H1 (cell line): ENCODE results near the gene PCYT1A. TPM values are rescaled to one million over a fixed set of nuclear protein-coding genes. Genes with fewer than 3 reads are reported as not detected.

Experiments
- CTCF ChIA-PET: fragments of 300-600 bp; sonication (Branson Sonifier 250); formaldehyde crosslinking; loops from one replicate; lab custom pipeline; 2021; ENCODE audit not compliant: partially characterized antibody; lab: Charles Lee
- POLR2A ChIA-PET: fragments of 300-600 bp; sonication (Branson Sonifier 250); formaldehyde crosslinking; loops from one replicate; lab custom pipeline; 2021; ENCODE audit warnings: inconsistent platforms; ENCODE audit not compliant: partially characterized antibody; lab: Charles Lee
- DNase-seq, 2 experiments: peaks; one replicate each; pipeline versions ENCODE4 v3.0.0 to v3.0.0-alpha.2; 2010 to 2022; ENCODE audit warnings: low spot score in 2 of 2, low read depth in 1 of 2, mixed read lengths in 1 of 2
- FAIRE-seq: peaks from 2 replicates; lab custom pipeline; 2011; peaks lifted over from hg19 to GRCh38; lab: Jason Lieb, UNC
- H2AFZ ChIP-seq: 2 replicates; pipeline ENCODE4 v1.8.1; 2012; ENCODE audit warnings: low read length, inconsistent platforms
- H2AK5ac ChIP-seq: 2 replicates; pipeline ENCODE4 v1.6.1; 2013; ENCODE audit warnings: low read depth, low read length
- H2BK120ac ChIP-seq: replicated peaks from 2 replicates; pipeline ENCODE3; 2013; ENCODE audit warnings: low read depth, low read length, inconsistent platforms
- H2BK12ac ChIP-seq: 2 replicates; pipeline ENCODE4 v1.6.1; 2013; ENCODE audit warnings: low read depth, low read length
- H2BK15ac ChIP-seq: 2 replicates; pipeline ENCODE4 v1.6.1; 2013; ENCODE audit warnings: low read length
- H2BK20ac ChIP-seq: 2 replicates; pipeline ENCODE4 v1.6.1; 2013; ENCODE audit warnings: low read length
- H2BK5ac ChIP-seq: 2 replicates; pipeline ENCODE4 v1.6.1; 2013; ENCODE audit warnings: low read depth, low read length
- H3K14ac ChIP-seq: 2 replicates; pipeline ENCODE4 v1.6.1; 2013; ENCODE audit warnings: inconsistent platforms; ENCODE audit not compliant: insufficient read length
- H3K18ac ChIP-seq: 2 replicates; pipeline ENCODE4 v1.6.1; 2013; ENCODE audit warnings: low read length; ENCODE audit errors: extremely low read depth
- H3K23ac ChIP-seq: 2 replicates; pipeline ENCODE4 v1.6.1; 2013; ENCODE audit warnings: inconsistent platforms; ENCODE audit not compliant: insufficient read length
- H3K23me2 ChIP-seq: 2 replicates; pipeline ENCODE4 v1.6.1; 2013; ENCODE audit warnings: low read depth, low read length
- H3K27ac ChIP-seq: 2 replicates; pipeline ENCODE4 v1.6.1; 2011; ENCODE audit warnings: low read depth, low read length, inconsistent platforms
- H3K27me3 ChIP-seq, 4 experiments: replicated peaks in 1 of 4; 1 replicate in 1 of 4; 2 replicates in 3 of 4; pipeline versions ENCODE4 v1.6.1 to v1.8.1; 2011 to 2013; ENCODE audit warnings: low read length in 3 of 4, mild to moderate bottlenecking in 3 of 4, inconsistent platforms in 2 of 4, mixed read lengths in 2 of 4, moderate library complexity in 1 of 4; ENCODE audit not compliant: control insufficient read depth in 3 of 4, insufficient read depth in 3 of 4; ENCODE audit errors: extremely low read depth in 1 of 4
- H3K36me3 ChIP-seq, 4 experiments: 2 replicates each; pipeline versions ENCODE4 v1.6.1 to v1.8.1; 2011 to 2013; ENCODE audit warnings: mild to moderate bottlenecking in 4 of 4, low read length in 3 of 4, moderate library complexity in 2 of 4, control low read depth in 1 of 4, inconsistent platforms in 1 of 4; ENCODE audit not compliant: insufficient read depth in 4 of 4, control insufficient read depth in 2 of 4
- H3K4ac ChIP-seq: replicated peaks from 2 replicates; pipeline ENCODE3; 2013; ENCODE audit warnings: low read length, low read depth, mixed read lengths, inconsistent platforms; ENCODE audit not compliant: insufficient read length
- H3K4me1 ChIP-seq, 4 experiments: replicated peaks in 1 of 4; 1 replicate in 1 of 4; 2 replicates in 3 of 4; pipeline versions ENCODE4 v1.6.1 to v1.8.1; 2011 to 2013; ENCODE audit warnings: low read length in 3 of 4, inconsistent platforms in 2 of 4, mixed read lengths in 1 of 4; ENCODE audit not compliant: insufficient read depth in 4 of 4, control insufficient read depth in 3 of 4
- H3K4me2 ChIP-seq, 2 experiments: 2 replicates each; pipeline versions ENCODE4 v1.6.1 to v1.8.1; 2011 to 2013; ENCODE audit warnings: low read depth in 2 of 2, low read length in 2 of 2, control low read depth in 1 of 2, inconsistent platforms in 1 of 2, mild to moderate bottlenecking in 1 of 2; ENCODE audit not compliant: insufficient read depth in 1 of 2
- H3K4me3 ChIP-seq, 4 experiments: fragments of 200-600, 300-600 bp in 1 of 4; sonication (generic), shearing (Covaris generic), sonication (Bioruptor Twin) in 1 of 4; 2 replicates each; pipeline versions ENCODE4 v1.5.1 to v1.8.1; 2011 to 2016; ENCODE audit warnings: low read length in 4 of 4, low read depth in 3 of 4, control low read depth in 2 of 4, inconsistent platforms in 2 of 4, mild to moderate bottlenecking in 2 of 4, mixed read lengths in 1 of 4, moderate library complexity in 1 of 4; ENCODE audit not compliant: insufficient read depth in 2 of 4; ENCODE audit errors: extremely low read depth in 1 of 4
- H3K56ac ChIP-seq: replicated peaks from 2 replicates; pipeline ENCODE3; 2013; ENCODE audit warnings: low read depth, mild to moderate bottlenecking, mixed read lengths, low read length, inconsistent platforms; ENCODE audit not compliant: insufficient read length
- H3K79me1 ChIP-seq: 2 replicates; pipeline ENCODE4 v1.6.1; 2013; ENCODE audit warnings: low read depth, low read length, control low read depth
- H3K79me2 ChIP-seq, 2 experiments: 2 replicates each; pipeline versions ENCODE4 v1.6.1 to v1.8.1; 2012 to 2013; ENCODE audit warnings: low read length in 2 of 2, mild to moderate bottlenecking in 2 of 2, inconsistent platforms in 1 of 2; ENCODE audit not compliant: insufficient read depth in 2 of 2, control insufficient read depth in 1 of 2
- H3K9ac ChIP-seq, 4 experiments: replicated peaks in 1 of 4; 1 replicate in 1 of 4; 2 replicates in 3 of 4; pipeline versions ENCODE4 v1.6.1 to v1.8.1; 2011 to 2013; ENCODE audit warnings: low read depth in 3 of 4, low read length in 3 of 4, control low read depth in 2 of 4, mild to moderate bottlenecking in 2 of 4, moderate library complexity in 2 of 4, inconsistent platforms in 1 of 4; ENCODE audit errors: extremely low read depth in 1 of 4
- H3K9me3 ChIP-seq, 2 experiments: 2 replicates each; pipeline versions ENCODE4 v1.6.1 to v1.8.1; 2012 to 2013; ENCODE audit warnings: mild to moderate bottlenecking in 2 of 2, moderate library complexity in 2 of 2, control low read depth in 1 of 2, inconsistent platforms in 1 of 2, low read depth in 1 of 2, low read length in 1 of 2, mixed read lengths in 1 of 2; ENCODE audit not compliant: insufficient read depth in 2 of 2
- H4K20me1 ChIP-seq, 2 experiments: replicated peaks in 1 of 2; 2 replicates each; pipeline versions ENCODE3 to v1.8.1; 2011 to 2013; ENCODE audit warnings: inconsistent platforms in 2 of 2, low read length in 2 of 2, mild to moderate bottlenecking in 1 of 2; ENCODE audit not compliant: insufficient read depth in 2 of 2, control insufficient read depth in 1 of 2
- H4K5ac ChIP-seq: 2 replicates; pipeline ENCODE4 v1.6.1; 2013; ENCODE audit warnings: low read length, low read depth, mixed read lengths, inconsistent platforms; ENCODE audit not compliant: insufficient read length
- H4K8ac ChIP-seq: 2 replicates; pipeline ENCODE4 v1.8.0; 2013; ENCODE audit warnings: mild to moderate bottlenecking, moderate library complexity, low read length, inconsistent platforms; ENCODE audit not compliant: insufficient read depth; ENCODE audit errors: extremely low read depth
- H4K91ac ChIP-seq: replicated peaks from 2 replicates; pipeline ENCODE3; 2013; ENCODE audit warnings: low read length, mixed read lengths, inconsistent platforms; ENCODE audit not compliant: insufficient read length
- BCL11A ChIP-seq, 2 experiments: IDR thresholded peaks; one replicate each; pipeline ENCODE4 v1.6.1; 2011; ENCODE audit warnings: low read depth in 2 of 2, low read length in 2 of 2, mild to moderate bottlenecking in 2 of 2
- CEBPB ChIP-seq: IDR thresholded peaks from 2 replicates; pipeline ENCODE4 v1.6.1; 2012; ENCODE audit warnings: low read depth, low read length
- CTBP2 ChIP-seq: IDR thresholded peaks from 2 replicates; pipeline ENCODE4 v1.7.0; 2011; ENCODE audit warnings: borderline replicate concordance, mild to moderate bottlenecking, moderate library complexity, mixed read lengths, low read length; ENCODE audit not compliant: insufficient read depth, insufficient read length
- EP300 ChIP-seq, 2 experiments: IDR thresholded peaks; 1 replicate in 1 of 2; 2 replicates in 1 of 2; pipeline ENCODE4 v1.6.1; 2011 to 2012; ENCODE audit warnings: low read depth in 2 of 2, low read length in 2 of 2, mild to moderate bottlenecking in 2 of 2, borderline replicate concordance in 1 of 2, inconsistent platforms in 1 of 2, moderate library complexity in 1 of 2
- KDM1A ChIP-seq: fragments of 200-600, 300-600 bp; sonication (generic); IDR thresholded peaks from 2 replicates; pipeline ENCODE4 v1.7.1; 2016; ENCODE audit warnings: mild to moderate bottlenecking, low read length, borderline replicate concordance
- POU5F1 ChIP-seq: IDR thresholded peaks from 2 replicates; pipeline ENCODE4 v1.6.1; 2011; ENCODE audit warnings: low read depth, mild to moderate bottlenecking, low read length, moderate library complexity
- SRF ChIP-seq: IDR thresholded peaks from 2 replicates; pipeline ENCODE4 v1.6.1; 2011; ENCODE audit warnings: mild to moderate bottlenecking, low read depth, low read length, moderate library complexity
- SUZ12 ChIP-seq: fragments of 200-600 bp; sonication (generic); IDR thresholded peaks from 2 replicates; pipeline ENCODE4 v1.6.1; 2012; ENCODE audit warnings: mild to moderate bottlenecking, inconsistent platforms, low read length, moderate library complexity, mixed read lengths
- TCF12 ChIP-seq: IDR thresholded peaks from 2 replicates; pipeline ENCODE4 v1.6.1; 2011; ENCODE audit warnings: low read depth, mild to moderate bottlenecking, low read length
- ZNF274 ChIP-seq: IDR thresholded peaks from 2 replicates; pipeline ENCODE4 v1.7.0; 2012; ENCODE audit warnings: low read length, borderline replicate concordance; ENCODE audit errors: extremely low read depth
- WGBS, 2 experiments: shearing (Covaris generic) in 1 of 2; methylation state at CpG; one replicate each; pipeline versions ENCODE4 v1.1.6 to v1.1.7; 2013 to 2015; ENCODE audit warnings: low lambda C conversion rate in 2 of 2, mixed read lengths in 2 of 2, inconsistent platforms in 1 of 2, low coverage in 1 of 2, missing lambda C conversion rate in 1 of 2; ENCODE audit not compliant: insufficient replicate concordance in 2 of 2, insufficient coverage in 1 of 2, insufficient read length in 1 of 2; ENCODE audit errors: extremely low coverage in 1 of 2, missing lambda C conversion rate in 1 of 2; 5-methylcytosine and 5-hydroxymethylcytosine counted together
- polyA plus RNA-seq, 7 experiments: library from polyadenylated mRNA; depleted of rRNA in 3 of 7; stranded (reverse) in 5 of 7; unstranded in 2 of 7; fragments of >200 nt in 5 of 7; fragments of 200-250 nt in 2 of 7; gene quantifications; 1 replicate in 5 of 7; 2 replicates in 1 of 7; 4 replicates in 1 of 7; pipeline versions ENCODE4 v1.2.1 to v1.2.3, GENCODE V29; 2011 to 2013; ENCODE audit warnings: missing spikeins in 2 of 7, mixed read lengths in 2 of 7
- total RNA-seq: library from RNA; stranded (reverse); fragmentation: NEBNext Ultra II Directional; extraction: Animal tissue kit (Norgen Biotek cat#: 25700); gene quantifications from 2 replicates; pipeline ENCODE4 v1.2.1, GENCODE V29; 2021
- TF ChIP-seq, protein P1 (sequence below): IDR thresholded peaks from 2 replicates; pipeline ENCODE4 v1.6.1; 2012; ENCODE audit warnings: inconsistent platforms

PCYT1A gene
- total and polyA plus RNA-seq, 2 of the 8 experiments (the other 6 are each of a cell fraction or from before 2014, with no cell fraction given), result 19.9 to 31.8 TPM

DNA sequence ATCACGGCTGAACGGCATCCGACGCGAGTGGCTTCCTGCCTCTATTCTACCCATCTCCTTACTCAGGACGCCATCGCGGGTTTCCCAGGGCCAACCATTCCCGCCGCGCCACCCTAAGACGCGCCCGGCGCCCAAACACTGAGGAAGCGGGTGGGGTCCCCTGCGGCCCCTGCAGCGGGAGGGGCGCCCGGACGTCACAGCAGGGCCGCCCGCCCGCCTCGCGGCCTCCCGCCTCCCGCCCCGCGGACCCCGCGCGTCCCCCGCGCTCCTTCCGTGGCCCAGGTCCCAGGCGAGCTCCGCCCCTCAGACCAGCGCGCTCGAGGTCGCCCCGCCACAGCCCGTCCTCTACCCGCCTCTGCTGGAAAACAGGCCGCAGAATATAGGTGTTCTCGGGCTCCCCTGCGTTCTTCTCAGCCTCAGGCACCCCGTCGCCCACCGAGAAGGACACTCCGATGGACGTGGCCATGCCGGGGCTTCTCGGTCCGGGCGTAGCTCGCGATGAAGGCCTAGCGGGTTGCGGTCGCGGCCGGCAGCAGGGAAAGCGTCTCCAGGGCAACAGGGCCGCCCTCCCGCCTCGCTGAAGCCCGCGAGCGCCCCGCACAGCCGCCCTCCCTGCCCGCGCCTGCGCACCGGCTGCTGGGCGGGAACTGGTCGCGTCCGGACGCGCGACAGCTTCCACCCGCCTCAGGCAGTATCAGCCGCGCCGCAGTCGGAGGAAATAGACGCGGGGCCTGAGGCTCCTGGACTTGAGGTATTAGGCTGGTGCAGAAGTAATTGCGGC, 30.4 kb upstream of the PCYT1A start, which contains the start of gene DYNLT2B:
Gene DYNLT2B, minus strand, starts transcription at position 554 of the 781 bp plus-strand sequence. Its CDS starts 88 bp downstream, at position 466.
- H3K4me3 ChIP-seq, result peak within 1 kb of the TSS; percentile 55 to 98 (median 91)
- H4K8ac ChIP-seq, result peak within 1 kb of the TSS; percentile 95
- H3K14ac ChIP-seq, result no peak within 1 kb of the TSS
- no peak within 1 kb of the TSS; the same call in 1 of the 2 replicates for H2BK5ac ChIP-seq
- H3K27me3 ChIP-seq, result no peaks in the 10 kb centered on the region
- H4K5ac ChIP-seq, result peak within 1 kb of the TSS; percentile 98
- 1% methylated on average over 42 of the region's 92 CpGs; no CpG with 5 or more reads in 1 of the 2 experiments for WGBS, 2 experiments
- H4K20me1 ChIP-seq, result no peaks in the 10 kb centered on the region
- no peak for FAIRE-seq
- H2BK15ac ChIP-seq, result no peak within 1 kb of the TSS
- H2BK120ac ChIP-seq, result peak within 1 kb of the TSS; percentile 28
- peak; percentile 43 to 89 for DNase-seq
- peak within 1 kb of the TSS; percentile 82 for H3K56ac ChIP-seq
- H2BK20ac ChIP-seq, result no peak within 1 kb of the TSS
- no peaks in the 10 kb centered on the region for H3K79me1 ChIP-seq
- H3K9me3 ChIP-seq, result no peaks in the 10 kb centered on the region
- peaks cover 0 to 3% (median 0%) of the 10 kb centered on the region in 4 experiments; a peak in 2 of 8 replicates for H3K36me3 ChIP-seq
- no peaks in the 10 kb centered on the region for H3K4me1 ChIP-seq
- peak within 1 kb of the TSS; percentile 98; the same call in 1 of the 2 replicates for H2AFZ ChIP-seq
- peak within 1 kb of the TSS; percentile 85 for H4K91ac ChIP-seq
- peak within 1 kb of the TSS; percentile 20 to 78 for H3K4me2 ChIP-seq
- H3K23me2 ChIP-seq, result peaks cover 4% of the 10 kb centered on the region; the same call in 1 of the 2 replicates
- H2AK5ac ChIP-seq, result no peak within 1 kb of the TSS
- ChIA-PET CTCF (interaction anchor here (0.9 to 1.1 kb wide), 2 partner anchors 14 to 19 kb away, joined by 4 read pairs; no protein-coding TSS in a partner anchor), POLR2A (interaction anchor here (0.7 to 2.2 kb wide), 12 partner anchors 9 to 114 kb away, joined by 3 to 10 read pairs (median 3); partner anchors contain the start of genes PCYT1A and UBXN7)
- H2BK12ac ChIP-seq, result no peak within 1 kb of the TSS
- peak within 1 kb of the TSS; percentile 60 to 92 (median 80) for H3K9ac ChIP-seq
- no peaks in the 10 kb centered on the region for H3K79me2 ChIP-seq
- H3K4ac ChIP-seq, result peak within 1 kb of the TSS; percentile 94
- H3K23ac ChIP-seq, result no peak within 1 kb of the TSS
- H3K27ac ChIP-seq, result peak within 1 kb of the TSS; percentile 75
- peak within 1 kb of the TSS; percentile 90 for H3K18ac ChIP-seq
- TF ChIP-seq SRF (no peak), CTBP2 (no peak), SUZ12 (no peak), POU5F1 (no peak), CEBPB (no peak), EP300 (IDR thresholded peaks at IDR 0.05; ENCODE audit: borderline replicate concordance in 1 of 2, low read depth in 2 of 2, low read length in 2 of 2) (no peak), TCF12 (no peak), ZNF274 (no peak), KDM1A (no peak), BCL11A (IDR thresholded peaks at IDR 0.05; ENCODE audit: low read depth in 2 of 2, low read length in 2 of 2) (no peak)
- TF ChIP-seq, protein P1, sequence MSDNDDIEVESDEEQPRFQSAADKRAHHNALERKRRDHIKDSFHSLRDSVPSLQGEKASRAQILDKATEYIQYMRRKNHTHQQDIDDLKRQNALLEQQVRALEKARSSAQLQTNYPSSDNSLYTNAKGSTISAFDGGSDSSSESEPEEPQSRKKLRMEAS, result peak; percentile 50; the same call in 1 of the 2 replicates
